HG03558 (cell line): ENCODE results near the gene LRCOL1.

Experiments
- ATAC-seq: cut with Tn5 transposase; IDR thresholded peaks from one replicate; pipeline ENCODE4 v1.9.1; 2021; ENCODE audit warnings: moderate number of reproducible peaks; ENCODE audit not compliant: unreplicated experiment; ENCODE audit errors: extremely low read depth

Gene LRCOL1

GRCh38 chr12:132620899-132621656 lies 10.7 kb upstream of the LRCOL1 start:
- ATAC-seq: no peak

GRCh38 chr12:132620113-132620898 lies 9.9 kb upstream of the LRCOL1 start:
- no peak for ATAC-seq

- no peak for ATAC-seq
Observed at GRCh38 chr12:132619386-132620112, 9.2 kb upstream of the LRCOL1 start.

- no peak for ATAC-seq
Observed at GRCh38 chr12:132619071-132619385, 8.6 kb upstream of the LRCOL1 start.

- ATAC-seq: no peak
Observed at GRCh38 chr12:132618683-132619043, 8.3 kb upstream of the LRCOL1 start, which contains the start of gene P2RX2. Gene P2RX2, plus strand, starts transcription at chr12:132618776. Its CDS starts 41 bp downstream, at chr12:132618817.

GRCh38 chr12:132617822-132618682 lies 7.7 kb upstream of the LRCOL1 start:
- no peak for ATAC-seq

GRCh38 chr12:132617135-132617701 lies 6.8 kb upstream of the LRCOL1 start:
- no peak for ATAC-seq

GRCh38 chr12:132615579-132616038 lies 5.2 kb upstream of the LRCOL1 start:
- ATAC-seq: no peak

GRCh38 chr12:132614861-132615578 lies 4.6 kb upstream of the LRCOL1 start:
- ATAC-seq: no peak

GRCh38 chr12:132614029-132614428 lies 3.6 kb upstream of the LRCOL1 start:
- ATAC-seq: no peak

GRCh38 chr12:132611620-132612019 lies 1.2 kb upstream of the LRCOL1 start:
- ATAC-seq: no peak

- no peak for ATAC-seq
Observed at GRCh38 chr12:132610866-132611602, 652 bp upstream of the LRCOL1 start.

GRCh38 chr12:132608231-132609171 lies 1.9 kb downstream of the LRCOL1 start:
- no peak for ATAC-seq

GRCh38 chr12:132606927-132607326 lies 3.5 kb downstream of the LRCOL1 start:
- no peak for ATAC-seq

- no peak for ATAC-seq
Observed at GRCh38 chr12:132606466-132606865, 3.9 kb downstream of the LRCOL1 start.

- no peak for ATAC-seq
Observed at GRCh38 chr12:132605892-132606291, 4.5 kb downstream of the LRCOL1 start.

- no peak for ATAC-seq
Observed at GRCh38 chr12:132604668-132605441, 5.5 kb downstream of the LRCOL1 start.
